HG03460 (cell line): Measurements from ENCODE around the gene C10orf90.

Experiments used
- ATAC-seq: cut with Tn5 transposase; IDR thresholded peaks from one replicate; pipeline ENCODE4 v1.9.1; 2021; ENCODE audit not compliant: unreplicated experiment

The C10orf90 gene

GRCh38 chr10:126674741-126675515 lies 4.4 kb upstream of the C10orf90 start:
- no peak for ATAC-seq

- ATAC-seq: no peak
Observed at GRCh38 chr10:126673565-126673964, 3.1 kb upstream of the C10orf90 start.

GRCh38 chr10:126671402-126671975 lies 996 bp upstream of the C10orf90 start:
- ATAC-seq: no peak

- ATAC-seq: no peak
Observed at GRCh38 chr10:126670895-126671261, 385 bp upstream of the C10orf90 start.

- no peak for ATAC-seq
Observed at GRCh38 chr10:126669168-126669567, 1.3 kb downstream of the C10orf90 start.

GRCh38 chr10:126668505-126668904 lies 2.0 kb downstream of the C10orf90 start:
- ATAC-seq: no peak

GRCh38 chr10:126667568-126667967 lies 2.9 kb downstream of the C10orf90 start:
- no peak for ATAC-seq

- ATAC-seq: no peak
Observed at GRCh38 chr10:126665207-126665606, 5.3 kb downstream of the C10orf90 start.

- no peak for ATAC-seq
Observed at GRCh38 chr10:126663880-126664279, 6.6 kb downstream of the C10orf90 start.

- no peak for ATAC-seq
Observed at GRCh38 chr10:126663328-126663727, 7.2 kb downstream of the C10orf90 start.

GRCh38 chr10:126661841-126662515 lies 8.5 kb downstream of the C10orf90 start:
- no peak for ATAC-seq

- ATAC-seq: no peak
Observed at GRCh38 chr10:126661356-126661755, 9.1 kb downstream of the C10orf90 start.

- no peak for ATAC-seq
Observed at GRCh38 chr10:126659750-126660149, 10.7 kb downstream of the C10orf90 start.

- no peak for ATAC-seq
Observed at GRCh38 chr10:126658928-126659327, 11.6 kb downstream of the C10orf90 start.

- no peak for ATAC-seq
Observed at GRCh38 chr10:126654579-126654978, 15.9 kb downstream of the C10orf90 start.

GRCh38 chr10:126651467-126651866 lies 19.0 kb downstream of the C10orf90 start:
- ATAC-seq: no peak

- no peak for ATAC-seq
Observed at GRCh38 chr10:126650161-126650560, 20.3 kb downstream of the C10orf90 start.

- no peak for ATAC-seq
Observed at GRCh38 chr10:126647116-126647515, 23.4 kb downstream of the C10orf90 start.

GRCh38 chr10:126646110-126646509 lies 24.4 kb downstream of the C10orf90 start:
- ATAC-seq: no peak

GRCh38 chr10:126640401-126640800 lies 30.1 kb downstream of the C10orf90 start:
- ATAC-seq: no peak

GRCh38 chr10:126639084-126639483 lies 31.4 kb downstream of the C10orf90 start:
- ATAC-seq: no peak

GRCh38 chr10:126638542-126638941 lies 32.0 kb downstream of the C10orf90 start:
- ATAC-seq: no peak
